Peyer's patch (tissue), 4 donors: Measurements from ENCODE around the gene CRKL. TPM values are rescaled to one million over a fixed set of nuclear protein-coding genes. Genes with fewer than 3 reads are reported as not detected.
A peak's percentile ranks its signal among the peaks of the same experiment; 100 is the strongest.

Experiments
- DNase-seq, 3 donors: peaks; one replicate each; pipeline ENCODE4 v3.0.0-alpha.2; 2017 to 2019
- H3K27ac ChIP-seq, 4 donors: fragments of 200-600 bp; sonication (generic); one replicate each; pipeline ENCODE4 v1.5.1; 2016 to 2019
- H3K27me3 ChIP-seq, 2 donors: fragments of 200-600 bp; sonication (generic); one replicate each; pipeline ENCODE4 v1.5.1; 2019
- H3K36me3 ChIP-seq, 3 donors: fragments of 200-600 bp; sonication (generic); one replicate each; pipeline ENCODE4 v1.5.1; 2016 to 2019
- H3K4me1 ChIP-seq, 4 donors: fragments of 200-600 bp; sonication (generic); one replicate each; pipeline ENCODE4 v1.5.1; 2016 to 2019
- H3K4me3 ChIP-seq, 4 donors: fragments of 200-600 bp; sonication (generic); 1 replicate in 3 of 4; 2 replicates in 1 of 4; pipeline ENCODE4 v1.5.1; 2016 to 2019; ENCODE audit warnings: mild to moderate bottlenecking in 1 of 4
- H3K9me3 ChIP-seq, 4 donors: fragments of 200-600 bp; sonication (generic); one replicate each; pipeline ENCODE4 v1.5.1; 2016 to 2019; ENCODE audit warnings: mild to moderate bottlenecking in 1 of 4
- POLR2A ChIP-seq, 2 donors: fragments of 450-650 bp; IDR thresholded peaks; one replicate each; pipeline ENCODE4 v1.5.1; 2017; ENCODE audit warnings: antibody characterized with exemption in 2 of 2, mild to moderate bottlenecking in 2 of 2, moderate library complexity in 2 of 2
- total RNA-seq, 4 donors: library from RNA; depleted of rRNA; stranded (reverse); fragments of >200 nt; gene quantifications; one replicate each; pipeline ENCODE4 v1.1.0, GENCODE V29; 2016
- TF ChIP-seq, protein P1 (sequence below), 6 experiments: fragments of 450-650 bp in 4 of 6; fragments of 200-600 bp in 2 of 6; sonication (generic) in 1 of 6; IDR thresholded peaks; one replicate each; pipeline ENCODE4 v1.5.1; 2017 to 2019; ENCODE audit warnings: antibody characterized with exemption in 6 of 6, mild to moderate bottlenecking in 3 of 6, moderate library complexity in 1 of 6

CRKL gene
- total RNA-seq, 4 donors from 2014 or later: 39.6 to 58.8 (median 58.2) TPM

DNA sequence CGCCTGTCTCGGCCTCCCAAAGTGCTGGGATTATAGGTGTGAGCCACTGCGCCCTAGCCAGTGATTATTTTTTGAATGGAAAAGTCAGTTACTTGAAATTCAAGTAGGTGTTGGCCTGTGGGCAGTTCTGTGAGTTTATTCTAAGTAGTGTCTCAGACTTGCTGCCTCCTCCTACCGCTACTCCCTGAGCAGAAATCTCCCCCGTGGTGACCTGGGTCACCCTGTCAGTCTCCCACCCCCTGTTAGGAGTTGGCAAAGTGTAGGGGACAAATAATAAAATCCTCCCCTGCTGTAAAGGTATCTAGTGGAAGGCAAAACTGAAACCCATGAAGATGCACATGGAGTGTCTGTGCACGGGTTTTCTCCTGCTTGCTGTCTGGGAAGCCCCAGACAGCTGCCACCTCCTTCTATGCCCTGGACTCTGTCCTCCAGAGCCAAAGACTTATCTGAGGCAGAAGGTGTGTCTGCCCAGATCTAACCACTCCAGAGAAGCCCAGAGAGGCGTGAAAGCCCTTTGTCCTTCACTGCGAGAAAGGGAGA is 32.1 kb upstream of the CRKL start:
- DNase-seq: no peak
- TF ChIP-seq, protein P1, sequence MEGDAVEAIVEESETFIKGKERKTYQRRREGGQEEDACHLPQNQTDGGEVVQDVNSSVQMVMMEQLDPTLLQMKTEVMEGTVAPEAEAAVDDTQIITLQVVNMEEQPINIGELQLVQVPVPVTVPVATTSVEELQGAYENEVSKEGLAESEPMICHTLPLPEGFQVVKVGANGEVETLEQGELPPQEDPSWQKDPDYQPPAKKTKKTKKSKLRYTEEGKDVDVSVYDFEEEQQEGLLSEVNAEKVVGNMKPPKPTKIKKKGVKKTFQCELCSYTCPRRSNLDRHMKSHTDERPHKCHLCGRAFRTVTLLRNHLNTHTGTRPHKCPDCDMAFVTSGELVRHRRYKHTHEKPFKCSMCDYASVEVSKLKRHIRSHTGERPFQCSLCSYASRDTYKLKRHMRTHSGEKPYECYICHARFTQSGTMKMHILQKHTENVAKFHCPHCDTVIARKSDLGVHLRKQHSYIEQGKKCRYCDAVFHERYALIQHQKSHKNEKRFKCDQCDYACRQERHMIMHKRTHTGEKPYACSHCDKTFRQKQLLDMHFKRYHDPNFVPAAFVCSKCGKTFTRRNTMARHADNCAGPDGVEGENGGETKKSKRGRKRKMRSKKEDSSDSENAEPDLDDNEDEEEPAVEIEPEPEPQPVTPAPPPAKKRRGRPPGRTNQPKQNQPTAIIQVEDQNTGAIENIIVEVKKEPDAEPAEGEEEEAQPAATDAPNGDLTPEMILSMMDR (IDR thresholded peaks at IDR 0.05): no peak
- TF ChIP-seq POLR2A (IDR thresholded peaks at IDR 0.05): no peak
- peaks cover 0 to 18% (median 0%) of the 10 kb centered on the region in 4 donors for H3K4me1 ChIP-seq
- no peak overlapping the region for H3K4me3 ChIP-seq
- peaks cover 0 to 71% (median 0%) of the 10 kb centered on the region in 3 donors for H3K36me3 ChIP-seq
- peak overlapping the region in 3 of 4 donors; percentile 36 to 88 (median 68) for H3K27ac ChIP-seq
- no peaks in the 10 kb centered on the region for H3K27me3 ChIP-seq
- no peaks in the 10 kb centered on the region for H3K9me3 ChIP-seq

GRCh38 chr22:20885557-20886323 is 31.5 kb upstream of the CRKL start:
- no peak overlapping the region for H3K4me3 ChIP-seq
- no peaks in the 10 kb centered on the region for H3K9me3 ChIP-seq
- DNase-seq: peak; percentile 39 to 92 (median 91)
- peaks cover 0 to 72% (median 0%) of the 10 kb centered on the region in 3 donors for H3K36me3 ChIP-seq
- peak; percentile 44 to 59 for TF ChIP-seq POLR2A (IDR thresholded peaks at IDR 0.05)
- TF ChIP-seq, protein P1 (IDR thresholded peaks at IDR 0.05): peak in 5 of 6 experiments; percentile 12 to 98 (median 94)
- peak overlapping the region in 3 of 4 donors; percentile 43 to 88 (median 68) for H3K27ac ChIP-seq
- H3K4me1 ChIP-seq: peaks cover 0 to 18% (median 0%) of the 10 kb centered on the region in 4 donors
- H3K27me3 ChIP-seq: no peaks in the 10 kb centered on the region

GRCh38 chr22:20887375-20887774 is 29.8 kb upstream of the CRKL start:
- no peak for DNase-seq
- TF ChIP-seq, protein P1 (IDR thresholded peaks at IDR 0.05): no peak
- no peak for TF ChIP-seq POLR2A (IDR thresholded peaks at IDR 0.05)
- Histone ChIP-seq H3K9me3 (no peaks in the 10 kb centered on the region), H3K36me3 (peaks cover 0 to 55% (median 0%) of the 10 kb centered on the region in 3 donors), H3K27me3 (no peaks in the 10 kb centered on the region), H3K4me3 (no peak overlapping the region), H3K27ac (no peak overlapping the region), H3K4me1 (peaks cover 0 to 18% (median 0%) of the 10 kb centered on the region in 4 donors)

DNA sequence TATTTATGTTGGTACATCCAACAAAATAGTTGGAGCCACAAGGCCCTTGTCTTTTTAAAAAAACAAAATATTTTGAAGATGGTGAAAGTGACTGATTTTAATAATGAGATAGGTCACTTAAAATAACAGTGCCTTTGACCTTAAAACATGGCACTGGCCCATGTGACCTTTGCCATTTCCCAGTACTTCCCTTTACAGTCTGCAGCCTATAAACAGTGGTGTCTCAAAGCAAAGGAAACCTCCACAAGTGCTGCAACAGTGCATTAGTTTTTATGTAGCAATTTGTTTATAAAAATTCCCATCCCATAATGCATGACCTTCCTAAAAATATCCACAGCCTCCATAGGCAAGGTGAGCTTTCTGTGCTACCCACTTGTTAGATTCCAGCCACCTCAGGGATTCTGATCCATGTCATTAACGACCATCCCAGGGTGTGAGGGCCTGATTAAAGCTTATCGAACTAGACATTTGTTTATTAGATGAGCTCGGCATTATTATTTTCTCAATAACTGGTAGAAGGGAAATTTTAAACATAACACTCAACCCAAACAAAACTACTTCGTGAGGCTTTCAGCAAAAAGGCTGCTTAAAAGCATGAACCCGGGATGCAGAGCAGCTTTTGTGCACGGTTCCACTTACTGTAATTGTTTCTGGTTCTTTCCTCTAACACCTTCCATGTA is 28.0 kb upstream of the CRKL start:
- TF ChIP-seq, protein P1 (IDR thresholded peaks at IDR 0.05): no peak
- TF ChIP-seq POLR2A (IDR thresholded peaks at IDR 0.05): no peak
- H3K36me3 ChIP-seq: peaks cover 0 to 39% (median 0%) of the 10 kb centered on the region in 3 donors
- H3K9me3 ChIP-seq: no peaks in the 10 kb centered on the region
- peaks cover 0 to 18% (median 0%) of the 10 kb centered on the region in 4 donors for H3K4me1 ChIP-seq
- H3K27ac ChIP-seq: no peak overlapping the region
- DNase-seq: no peak
- H3K27me3 ChIP-seq: no peaks in the 10 kb centered on the region
- H3K4me3 ChIP-seq: no peak overlapping the region

DNA sequence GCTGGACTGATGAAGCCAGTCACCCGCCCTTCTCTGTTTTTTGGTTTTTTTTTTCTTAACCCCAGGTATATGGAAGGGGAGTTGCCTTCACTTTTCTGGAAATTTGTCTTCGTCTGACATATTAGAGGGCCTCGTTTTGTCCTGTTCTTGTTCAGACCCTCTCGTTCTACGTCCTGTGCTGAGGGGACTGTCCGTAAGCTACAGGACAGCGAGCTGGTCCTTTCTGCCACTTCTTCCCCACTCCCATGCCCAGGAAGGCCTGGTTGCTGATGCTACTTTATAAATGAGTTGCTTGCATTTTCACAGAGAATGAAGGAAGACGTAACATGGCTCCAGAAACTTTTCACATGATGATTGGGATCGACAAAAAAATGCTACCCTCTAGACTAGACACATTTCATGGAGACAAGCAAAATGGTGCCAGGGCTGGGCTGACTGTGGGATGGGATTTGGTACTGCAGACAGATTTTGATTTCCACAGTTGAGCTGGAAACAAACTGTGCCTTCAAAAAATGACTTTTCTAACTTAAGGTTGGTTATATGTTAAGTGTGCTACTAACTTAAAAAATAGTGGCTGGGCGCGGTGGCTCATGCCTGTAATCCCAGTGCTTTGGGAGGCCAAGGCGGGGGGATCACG is 27.2 kb upstream of the CRKL start:
- no peak for DNase-seq
- Histone ChIP-seq H3K36me3 (peaks cover 0 to 39% (median 0%) of the 10 kb centered on the region in 3 donors), H3K4me3 (no peak overlapping the region), H3K27ac (no peak overlapping the region), H3K27me3 (no peaks in the 10 kb centered on the region), H3K9me3 (no peaks in the 10 kb centered on the region), H3K4me1 (peaks cover 0 to 14% (median 0%) of the 10 kb centered on the region in 4 donors)
- TF ChIP-seq, protein P1 (IDR thresholded peaks at IDR 0.05): no peak
- TF ChIP-seq POLR2A (IDR thresholded peaks at IDR 0.05): no peak
